ENCODE results near the gene CHMP4A.
A peak's percentile ranks its signal among the peaks of the same experiment; 100 is the strongest.

The CHMP4A gene, protein sequence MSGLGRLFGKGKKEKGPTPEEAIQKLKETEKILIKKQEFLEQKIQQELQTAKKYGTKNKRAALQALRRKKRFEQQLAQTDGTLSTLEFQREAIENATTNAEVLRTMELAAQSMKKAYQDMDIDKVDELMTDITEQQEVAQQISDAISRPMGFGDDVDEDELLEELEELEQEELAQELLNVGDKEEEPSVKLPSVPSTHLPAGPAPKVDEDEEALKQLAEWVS

GRCh38 chr14:24212924-24213865 is at the start of gene CHMP4A:
Gene CHMP4A (minus strand): TSS chr14:24213488. CDS start chr14:24213439, 49 bp downstream.
- DNase-seq: peak; percentile 96

DNA sequence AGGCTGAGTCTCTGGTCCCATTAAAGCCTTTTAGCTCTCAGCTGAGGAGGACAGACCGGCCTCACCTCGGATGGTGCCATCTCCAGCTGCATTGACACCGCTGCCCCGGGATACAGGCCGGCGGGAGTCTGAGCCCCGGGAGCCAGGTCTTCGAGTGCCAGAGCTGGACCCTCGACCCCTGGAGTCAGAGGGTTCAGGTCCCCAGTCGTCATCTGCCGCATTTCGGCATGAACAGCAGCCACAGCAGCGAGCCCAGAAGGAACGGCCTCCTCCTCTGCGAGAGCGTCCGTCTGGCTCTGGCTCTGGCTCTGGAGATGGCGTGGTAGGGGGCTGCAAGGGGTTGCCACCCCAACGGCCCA is 48.7 kb upstream of the CHMP4A start:
- no peak for DNase-seq

DNA sequence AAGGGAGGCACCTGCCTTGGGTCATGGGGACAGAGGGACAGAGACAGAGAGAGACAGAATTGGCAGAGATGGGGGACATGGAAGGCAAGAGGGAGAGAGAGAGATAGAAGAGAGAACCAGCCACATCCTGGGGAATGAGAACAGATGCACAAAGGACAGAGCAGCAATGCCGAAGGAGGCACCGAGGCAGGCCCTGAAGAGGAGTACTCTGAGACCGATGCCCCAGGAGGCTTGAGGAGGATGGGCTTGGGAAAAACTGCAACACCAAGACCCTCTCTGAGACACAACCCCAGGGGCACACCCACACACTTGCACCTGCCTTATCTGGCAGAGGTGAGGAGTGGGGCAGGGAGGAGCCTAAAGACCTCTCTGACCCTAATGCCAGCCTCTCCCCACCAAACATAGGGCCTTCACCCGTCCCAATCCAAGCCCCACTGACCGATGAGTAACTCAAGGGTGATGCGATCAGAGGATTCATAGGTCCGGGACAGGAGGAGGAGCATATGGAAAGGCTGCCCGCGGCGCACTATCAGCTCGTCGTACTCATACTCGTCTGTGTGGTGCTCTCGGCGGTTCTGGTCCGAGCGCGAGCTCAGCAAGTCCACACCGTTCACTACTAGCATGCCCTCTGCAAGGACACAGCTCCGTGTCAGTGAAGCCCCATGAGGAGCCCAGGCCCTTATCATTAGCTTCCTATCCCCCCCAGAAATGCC is 48.1 kb upstream of the CHMP4A start:
- no peak for DNase-seq

DNA sequence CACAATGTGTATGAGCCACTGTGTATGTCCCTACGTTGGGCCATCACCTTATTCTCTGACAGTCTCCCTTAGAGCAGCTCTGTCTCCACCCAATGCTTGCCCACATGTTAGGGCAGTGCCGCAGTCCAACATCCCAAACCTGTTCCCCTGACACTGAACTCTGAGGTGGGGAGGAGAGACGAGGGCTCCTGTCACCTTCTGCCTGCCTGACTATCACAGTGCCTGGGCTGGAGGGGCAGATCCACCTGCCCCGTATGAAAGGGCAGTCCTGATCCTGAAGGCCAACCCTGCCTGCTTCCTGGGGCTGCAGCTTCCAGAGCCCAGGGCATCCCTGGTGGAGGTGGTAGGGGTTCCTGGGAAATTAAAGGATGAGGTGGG is 47.5 kb upstream of the CHMP4A start:
- DNase-seq: no peak

GRCh38 chr14:24260026-24260779 is 46.9 kb upstream of the CHMP4A start:
- DNase-seq: no peak

DNA sequence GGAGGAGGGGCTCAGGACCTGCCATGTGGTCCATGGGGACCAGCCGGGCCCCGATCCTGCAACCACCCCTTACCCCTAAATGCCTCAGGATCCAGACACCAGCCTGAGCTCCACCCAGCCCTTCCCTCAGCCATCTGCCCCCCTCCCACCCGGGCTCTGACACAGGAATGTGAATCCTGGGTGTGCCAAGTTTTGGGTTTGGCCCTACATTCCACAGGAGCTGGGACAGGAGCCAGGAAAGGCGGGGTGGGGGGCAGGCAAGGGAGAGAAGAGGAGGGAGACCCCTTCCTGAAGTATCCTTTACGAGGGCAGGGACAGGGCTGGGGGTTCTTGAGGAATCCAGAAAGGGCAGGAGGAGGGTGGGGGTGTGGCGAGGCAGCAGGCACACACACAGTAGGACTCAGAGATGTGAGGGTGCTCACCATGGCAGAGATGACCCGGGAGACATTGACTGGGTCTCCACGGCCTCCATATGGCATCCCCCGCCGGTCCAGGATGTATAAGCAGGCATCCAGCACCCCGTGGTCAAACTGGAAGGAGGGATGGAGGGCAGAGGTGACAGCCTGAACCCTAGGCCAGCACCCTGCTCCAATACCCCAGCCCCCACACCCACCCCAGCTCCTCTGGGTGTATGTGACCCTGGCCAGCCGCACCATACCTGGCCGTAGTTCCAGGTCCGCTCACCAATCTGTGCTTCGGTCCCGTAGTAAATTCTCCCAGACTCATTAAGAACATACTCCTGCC is 46.2 kb upstream of the CHMP4A start:
- DNase-seq: no peak

DNA sequence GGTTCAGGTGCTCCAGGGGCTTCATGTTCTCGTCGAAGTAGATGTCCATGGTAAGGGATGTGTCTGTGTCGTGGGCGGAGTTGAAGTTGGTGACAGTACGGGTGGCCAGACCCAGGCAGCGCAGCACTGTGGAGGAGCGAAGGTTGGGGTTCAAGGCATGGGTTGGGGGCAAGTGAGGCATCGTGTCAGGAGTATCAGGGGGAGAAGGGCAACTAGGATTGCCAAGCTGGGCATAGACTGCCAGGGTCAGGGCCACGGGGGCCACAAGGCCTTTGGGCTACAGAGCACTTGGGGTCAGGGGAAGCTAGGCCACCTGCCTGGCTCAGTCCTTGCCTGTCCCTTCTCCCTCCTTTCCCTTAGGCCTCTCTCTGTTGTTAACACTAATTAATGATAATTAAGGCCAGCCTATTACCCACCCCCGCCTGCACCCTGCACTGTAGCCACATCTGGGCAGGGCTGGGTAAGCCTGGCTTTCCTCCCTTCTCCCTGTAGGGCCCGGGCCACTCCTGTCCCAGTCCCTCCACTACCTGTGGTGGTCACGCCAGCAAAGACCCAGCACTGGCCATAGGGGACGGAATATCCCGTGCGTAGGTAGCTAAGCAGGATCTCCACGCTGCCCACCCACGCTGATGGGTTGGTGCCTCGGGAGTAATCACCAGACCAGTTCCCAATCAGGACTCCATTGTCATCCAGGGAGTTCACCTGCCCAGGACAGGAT is 45.4 kb upstream of the CHMP4A start:
- no peak for DNase-seq

GRCh38 chr14:24258119-24258518 is 44.8 kb upstream of the CHMP4A start:
- DNase-seq: no peak

GRCh38 chr14:24256960-24257359 is 43.7 kb upstream of the CHMP4A start:
- no peak for DNase-seq

- no peak for DNase-seq
These were observed 42.8 kb upstream of the CHMP4A start for GRCh38 chr14:24255931-24256711.

DNA sequence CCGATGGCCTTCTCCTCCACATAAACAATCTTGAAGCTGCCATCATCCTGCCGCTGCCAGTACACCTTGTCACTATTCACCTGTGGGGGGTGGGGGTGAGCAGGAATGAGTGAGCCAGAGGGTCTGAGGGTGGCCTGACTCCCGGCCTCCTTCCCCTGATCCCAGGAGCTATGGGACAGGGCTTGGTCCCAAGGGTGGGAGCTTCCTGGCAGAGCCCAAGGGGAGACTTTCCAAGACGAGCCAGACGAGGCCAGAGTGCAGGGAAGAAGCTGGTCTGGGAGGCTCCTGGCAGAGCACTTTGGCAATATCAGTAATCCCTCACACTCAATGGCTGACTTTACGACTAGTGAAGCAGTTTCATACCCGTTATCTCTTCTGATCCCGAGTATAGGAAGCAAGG is 42.1 kb upstream of the CHMP4A start:
- no peak for DNase-seq

GRCh38 chr14:24254630-24255392 is 41.5 kb upstream of the CHMP4A start:
- no peak for DNase-seq

DNA sequence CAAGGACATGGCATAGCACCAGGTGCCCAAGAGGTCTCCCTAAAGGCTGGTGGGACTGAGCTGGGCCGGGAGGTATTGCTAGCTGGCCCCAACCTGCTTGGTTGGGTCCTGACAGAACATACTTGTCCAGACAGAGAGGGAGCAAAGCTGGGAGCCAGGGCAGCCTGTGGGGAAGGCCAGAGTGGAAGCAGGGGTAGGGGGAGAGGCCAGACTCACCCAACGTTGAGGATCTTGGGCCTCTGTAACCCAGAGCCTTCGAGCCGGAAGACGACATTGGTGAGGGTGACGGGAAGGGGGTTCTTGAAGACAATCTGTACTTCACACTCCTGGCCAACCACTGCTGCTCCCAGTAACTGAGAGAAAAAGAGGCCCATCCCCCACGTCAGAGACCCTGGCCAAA is 40.6 kb upstream of the CHMP4A start:
- no peak for DNase-seq

DNA sequence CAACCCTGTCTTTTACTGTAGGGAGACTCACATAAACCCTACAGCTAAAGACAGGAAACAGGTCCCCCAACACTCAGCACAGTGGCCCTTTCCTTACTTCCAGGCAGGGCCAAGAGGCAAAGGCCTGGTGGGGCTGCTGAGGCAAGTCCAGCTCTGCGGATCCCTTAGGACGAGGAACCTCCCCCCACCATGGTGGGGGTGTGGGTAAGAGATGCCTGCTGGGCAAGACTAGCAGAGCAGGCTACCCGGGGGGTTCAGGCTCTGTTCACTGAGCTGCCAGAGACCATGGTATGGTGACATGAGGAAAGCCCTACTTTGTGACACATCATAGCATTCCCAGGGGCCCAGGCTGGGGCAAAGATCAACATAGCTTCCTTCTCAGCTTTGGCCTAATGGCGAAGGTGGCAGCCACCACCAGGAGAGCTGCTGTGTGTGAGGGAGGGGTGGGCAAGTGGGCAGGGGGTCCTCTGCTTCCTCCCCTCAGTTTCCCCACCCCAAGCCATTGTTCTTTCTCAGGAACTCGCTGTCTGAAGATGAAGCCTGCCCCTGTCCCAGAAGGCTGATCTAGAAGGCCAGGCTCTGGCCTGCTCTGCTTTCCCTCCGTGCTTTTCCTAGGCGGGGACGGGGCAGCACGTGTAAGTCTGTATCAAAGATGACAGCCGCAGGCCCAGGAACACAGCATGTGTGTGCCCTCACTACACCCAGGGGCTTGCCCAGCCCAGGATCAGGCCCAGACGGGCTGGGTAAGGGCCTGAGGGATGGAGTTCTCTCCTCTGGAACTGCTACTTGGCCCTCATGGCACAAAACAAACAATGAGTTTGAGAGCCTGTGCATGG is 39.2 kb upstream of the CHMP4A start:
- no peak for DNase-seq

GRCh38 chr14:24251880-24252288 is 38.6 kb upstream of the CHMP4A start:
- no peak for DNase-seq

DNA sequence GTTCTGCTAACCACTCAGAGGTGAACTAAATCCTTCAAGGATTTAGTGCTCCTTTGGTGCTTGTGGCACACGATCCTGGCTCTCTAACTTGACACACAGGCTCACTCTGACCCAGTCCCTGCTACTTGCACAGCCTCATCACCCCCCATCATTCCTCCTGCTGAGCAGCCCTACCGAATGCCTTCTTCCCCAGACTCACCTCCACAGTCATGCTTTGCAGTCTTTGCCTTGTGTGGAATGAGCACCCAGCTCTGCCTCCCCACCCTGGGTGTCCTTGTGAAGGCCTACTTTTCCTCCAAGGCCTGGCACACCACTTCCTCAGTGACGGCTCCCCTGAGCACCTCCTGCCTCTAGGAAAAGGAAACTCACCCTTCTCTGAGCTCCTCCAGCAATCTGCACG is 37.1 kb upstream of the CHMP4A start:
- no peak for DNase-seq

- no peak for DNase-seq
These were observed 36.1 kb upstream of the CHMP4A start for GRCh38 chr14:24249230-24250021.

DNA sequence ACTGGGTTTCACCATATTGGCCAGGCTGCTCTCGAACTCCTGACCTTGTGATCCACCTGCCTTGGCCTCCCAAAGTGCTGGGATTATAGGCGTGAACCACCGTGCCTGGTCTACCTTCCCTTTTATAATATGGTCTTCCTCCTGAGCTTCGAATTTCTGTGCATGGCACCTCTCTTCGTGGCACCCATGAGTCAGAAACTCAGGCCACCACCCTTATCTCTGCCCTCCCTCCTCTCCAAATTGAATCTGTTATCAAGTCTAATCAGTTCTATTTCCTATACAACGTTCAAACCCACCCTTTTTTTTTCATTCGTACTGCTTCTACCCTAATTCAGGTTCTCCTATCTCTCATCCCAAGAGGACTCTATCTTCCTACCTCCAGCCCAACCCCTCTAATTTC is 34.1 kb upstream of the CHMP4A start:
- no peak for DNase-seq

Measured in CD4-positive, alpha-beta T cell treated with Interleukin-12 subunit alpha and Interleukin-12 subunit beta, for 1 hour (primary cell).